A172 (cell line): ENCODE data around the gene GSDME. TPM values are rescaled to one million over a fixed set of nuclear protein-coding genes. Genes with fewer than 3 reads are reported as not detected.

Source experiments
- DNase-seq: peaks from one replicate; pipeline ENCODE4 v3.0.0-alpha.2; 2015; ENCODE audit warnings: low spot score
- total RNA-seq: library from RNA; depleted of rRNA; stranded (reverse); fragments of >200 nt; shearing (Covaris generic); gene quantifications from 2 replicates; pipeline ENCODE4 v1.2.3, GENCODE V29; 2014

GSDME gene
- total RNA-seq, 1 experiment from 2014 or later, result 43.0 TPM

GRCh38 chr7:24769851-24770250 lies 12.6 kb upstream of the GSDME start:
- no peak for DNase-seq

GRCh38 chr7:24769014-24769830 lies 12.0 kb upstream of the GSDME start:
- DNase-seq, result no peak

- no peak for DNase-seq
Measured at GRCh38 chr7:24767878-24768569, 10.8 kb upstream of the GSDME start.

GRCh38 chr7:24764972-24765744 lies 7.9 kb upstream of the GSDME start:
- no peak for DNase-seq

GRCh38 chr7:24764011-24764410 lies 6.7 kb upstream of the GSDME start:
- no peak for DNase-seq

- DNase-seq, result no peak
Measured at GRCh38 chr7:24763303-24763901, 6.1 kb upstream of the GSDME start.

GRCh38 chr7:24762771-24763170 lies 5.5 kb upstream of the GSDME start:
- no peak for DNase-seq

- DNase-seq, result no peak
Measured at GRCh38 chr7:24760968-24761367, 3.7 kb upstream of the GSDME start.

- peak; percentile 56 for DNase-seq
Measured at GRCh38 chr7:24756545-24757352, 515 bp downstream of the GSDME start.

- DNase-seq, result peak; percentile 70
Measured at GRCh38 chr7:24755541-24756407, 1.5 kb downstream of the GSDME start.

GRCh38 chr7:24754906-24755506 lies 2.3 kb downstream of the GSDME start:
- no peak for DNase-seq

- no peak for DNase-seq
Measured at GRCh38 chr7:24752073-24752800, 5.0 kb downstream of the GSDME start.

- DNase-seq, result peak; percentile 58
Measured at GRCh38 chr7:24751484-24751883, 5.8 kb downstream of the GSDME start.

GRCh38 chr7:24750441-24751055 lies 6.7 kb downstream of the GSDME start:
- DNase-seq, result no peak

- no peak for DNase-seq
Measured at GRCh38 chr7:24748521-24748920, 8.7 kb downstream of the GSDME start.

- no peak for DNase-seq
Measured at GRCh38 chr7:24745355-24745754, 11.9 kb downstream of the GSDME start.

GRCh38 chr7:24743471-24743870 lies 13.8 kb downstream of the GSDME start:
- no peak for DNase-seq

- DNase-seq, result no peak
Measured at GRCh38 chr7:24742506-24743162, 14.6 kb downstream of the GSDME start.
